ENCODE measurements around the gene PNPLA3. TPM values are rescaled to one million over a fixed set of nuclear protein-coding genes. Genes with fewer than 3 reads are reported as not detected.

Gene PNPLA3
- total RNA-seq, 1 donor from 2014 or later, result 5.9 TPM

DNA sequence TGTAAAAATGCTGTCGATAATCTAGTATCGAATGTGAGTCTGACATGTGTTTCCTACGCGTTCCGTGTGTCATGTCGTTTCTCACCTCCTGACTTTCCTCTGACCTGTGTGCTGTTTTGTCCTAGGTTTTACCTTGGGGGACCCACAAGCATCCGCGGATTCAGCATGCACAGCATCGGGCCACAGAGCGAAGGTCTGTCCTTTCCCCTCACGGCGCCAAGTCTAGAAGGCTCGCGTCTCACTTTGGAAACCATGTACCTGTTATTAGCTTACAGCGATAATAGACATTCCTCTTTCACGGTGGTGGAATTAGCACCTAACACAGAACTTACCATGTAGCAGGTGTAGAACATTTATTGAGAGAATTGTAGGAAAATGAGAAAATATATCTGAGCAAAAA is 60.2 kb downstream of the PNPLA3 start:
- no peaks in the 10 kb centered on the region for H3K27me3 Mint-ChIP-seq
- DNase-seq (ENCODE audit: extremely low spot score, unreplicated experiment), result no peak
- H3K36me3 Mint-ChIP-seq, result peaks cover 25% of the 10 kb centered on the region
- H3K27ac Mint-ChIP-seq, result no peak overlapping the region
- H3K9me3 Mint-ChIP-seq, result no peaks in the 10 kb centered on the region
- TF ChIP-seq, protein P1, sequence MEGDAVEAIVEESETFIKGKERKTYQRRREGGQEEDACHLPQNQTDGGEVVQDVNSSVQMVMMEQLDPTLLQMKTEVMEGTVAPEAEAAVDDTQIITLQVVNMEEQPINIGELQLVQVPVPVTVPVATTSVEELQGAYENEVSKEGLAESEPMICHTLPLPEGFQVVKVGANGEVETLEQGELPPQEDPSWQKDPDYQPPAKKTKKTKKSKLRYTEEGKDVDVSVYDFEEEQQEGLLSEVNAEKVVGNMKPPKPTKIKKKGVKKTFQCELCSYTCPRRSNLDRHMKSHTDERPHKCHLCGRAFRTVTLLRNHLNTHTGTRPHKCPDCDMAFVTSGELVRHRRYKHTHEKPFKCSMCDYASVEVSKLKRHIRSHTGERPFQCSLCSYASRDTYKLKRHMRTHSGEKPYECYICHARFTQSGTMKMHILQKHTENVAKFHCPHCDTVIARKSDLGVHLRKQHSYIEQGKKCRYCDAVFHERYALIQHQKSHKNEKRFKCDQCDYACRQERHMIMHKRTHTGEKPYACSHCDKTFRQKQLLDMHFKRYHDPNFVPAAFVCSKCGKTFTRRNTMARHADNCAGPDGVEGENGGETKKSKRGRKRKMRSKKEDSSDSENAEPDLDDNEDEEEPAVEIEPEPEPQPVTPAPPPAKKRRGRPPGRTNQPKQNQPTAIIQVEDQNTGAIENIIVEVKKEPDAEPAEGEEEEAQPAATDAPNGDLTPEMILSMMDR (conservative IDR thresholded peaks at IDR 0.05), result no peak
- H3K4me3 Mint-ChIP-seq, result no peak overlapping the region
- H3K4me1 Mint-ChIP-seq (ENCODE audit: unreplicated experiment), result peaks cover 4% of the 10 kb centered on the region

DNA sequence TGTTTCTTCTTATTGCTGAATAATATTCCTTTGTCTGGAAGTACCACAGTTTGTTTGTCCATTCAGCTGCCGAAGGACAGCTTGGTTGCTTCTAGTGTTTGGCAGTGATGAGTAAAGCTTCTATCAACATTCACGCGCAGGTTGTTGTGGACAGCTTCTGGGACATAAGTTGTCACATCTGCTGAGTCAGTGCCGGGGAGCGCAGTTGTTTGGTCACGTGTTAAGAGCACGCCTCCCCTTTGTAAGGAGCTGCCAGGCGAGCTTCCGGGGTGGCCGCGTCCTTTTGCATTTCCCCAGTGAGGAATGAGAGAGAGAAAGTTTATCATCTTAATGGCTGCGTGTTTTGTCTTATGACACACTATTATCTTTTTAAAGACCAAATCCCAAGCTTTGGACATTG is 61.9 kb downstream of the PNPLA3 start:
- DNase-seq (ENCODE audit: extremely low spot score, unreplicated experiment), result no peak
- Mint-ChIP-seq H3K9me3 (no peaks in the 10 kb centered on the region), H3K27me3 (no peaks in the 10 kb centered on the region), H3K4me1 (ENCODE audit: unreplicated experiment) (peaks cover 4% of the 10 kb centered on the region), H3K36me3 (peaks cover 11% of the 10 kb centered on the region), H3K4me3 (no peak overlapping the region), H3K27ac (no peak overlapping the region)
- TF ChIP-seq, protein P1 (conservative IDR thresholded peaks at IDR 0.05), result no peak

DNA sequence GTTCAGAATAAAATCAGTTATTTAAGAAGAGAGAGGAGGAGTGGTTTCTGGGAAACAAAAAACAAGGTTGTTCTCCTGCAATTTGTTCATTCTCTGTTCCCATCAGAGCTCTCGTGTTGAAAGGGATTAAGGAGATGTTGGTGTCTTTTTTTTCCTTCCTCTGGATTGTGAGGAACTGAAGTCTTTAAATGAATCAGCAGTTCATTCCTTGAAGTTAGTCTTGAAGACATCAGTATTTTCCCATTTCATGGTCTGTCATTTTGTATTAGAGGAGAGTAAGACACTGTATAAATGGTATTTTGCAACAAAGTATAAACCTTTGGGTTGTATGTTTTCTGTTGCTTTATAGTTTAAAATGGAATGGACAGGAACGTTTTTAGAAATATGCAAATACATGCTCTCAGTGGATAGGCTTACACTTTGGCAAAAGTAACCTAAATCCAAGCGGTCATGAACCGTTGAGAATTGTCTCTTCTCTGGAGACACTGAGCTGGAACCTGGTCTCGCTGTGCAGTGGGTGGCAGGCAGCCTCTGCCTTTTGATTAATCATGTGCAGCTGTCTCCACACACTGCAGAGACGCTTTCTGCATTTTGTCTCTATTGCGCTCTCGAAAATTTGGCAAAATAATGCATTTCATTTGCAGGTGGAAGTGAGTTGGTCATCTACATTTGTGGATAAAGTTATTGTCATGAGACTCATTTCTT is 64.7 kb downstream of the PNPLA3 start:
- H3K4me3 Mint-ChIP-seq, result no peak overlapping the region
- H3K4me1 Mint-ChIP-seq (ENCODE audit: unreplicated experiment), result peaks cover 6% of the 10 kb centered on the region
- H3K36me3 Mint-ChIP-seq, result peaks cover 13% of the 10 kb centered on the region
- H3K27ac Mint-ChIP-seq, result no peak overlapping the region
- no peaks in the 10 kb centered on the region for H3K9me3 Mint-ChIP-seq
- no peaks in the 10 kb centered on the region for H3K27me3 Mint-ChIP-seq
- no peak for DNase-seq (ENCODE audit: extremely low spot score, unreplicated experiment)
- TF ChIP-seq, protein P1 (conservative IDR thresholded peaks at IDR 0.05), result no peak

DNA sequence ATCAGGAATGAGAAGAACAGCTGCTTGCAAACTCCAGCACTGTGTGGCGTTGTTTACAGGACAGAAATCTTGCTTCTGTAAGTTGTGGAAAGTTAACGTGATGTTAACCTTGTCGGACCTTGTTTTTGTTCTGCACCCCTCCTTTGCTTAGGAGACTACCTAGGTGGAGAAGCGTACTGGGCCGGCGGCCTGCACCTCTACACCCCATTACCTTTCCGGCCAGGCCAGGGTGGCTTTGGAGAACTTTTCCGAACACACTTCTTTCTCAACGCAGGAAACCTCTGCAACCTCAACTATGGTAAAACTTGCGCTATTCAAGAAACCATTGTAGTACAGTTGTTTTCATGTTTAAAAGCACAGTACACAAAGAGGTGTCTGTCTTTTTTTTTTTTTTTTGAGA is 65.4 kb downstream of the PNPLA3 start:
- Mint-ChIP-seq H3K4me1 (ENCODE audit: unreplicated experiment) (peaks cover 9% of the 10 kb centered on the region), H3K36me3 (peaks cover 14% of the 10 kb centered on the region)
- no peak for DNase-seq (ENCODE audit: extremely low spot score, unreplicated experiment)

DNA sequence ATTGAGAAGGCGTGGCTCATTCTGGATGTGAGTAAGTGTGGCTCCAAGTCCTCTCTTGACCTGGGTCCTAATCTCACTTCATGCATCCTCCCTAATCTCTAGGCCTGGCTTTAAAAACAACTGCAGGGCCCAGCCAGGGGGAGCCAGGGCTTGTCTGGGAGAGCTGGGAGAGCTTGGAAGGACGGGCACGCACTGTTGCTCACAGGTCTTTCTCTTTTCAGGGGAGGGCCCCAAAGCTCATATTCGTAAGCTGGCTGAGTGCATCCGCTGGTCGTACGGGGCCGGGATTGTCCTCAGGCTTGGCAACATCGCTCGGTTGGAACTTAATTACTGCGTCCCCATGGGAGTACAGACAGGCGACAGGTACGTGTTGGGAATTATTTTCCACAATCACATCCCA is 66.4 kb downstream of the PNPLA3 start:
- H3K4me1 Mint-ChIP-seq (ENCODE audit: unreplicated experiment), result peaks cover 9% of the 10 kb centered on the region
- H3K27me3 Mint-ChIP-seq, result no peaks in the 10 kb centered on the region
- peaks cover 21% of the 10 kb centered on the region for H3K36me3 Mint-ChIP-seq
- TF ChIP-seq, protein P1 (conservative IDR thresholded peaks at IDR 0.05), result no peak
- no peak for DNase-seq (ENCODE audit: extremely low spot score, unreplicated experiment)
- H3K9me3 Mint-ChIP-seq, result no peaks in the 10 kb centered on the region
- no peak overlapping the region for H3K4me3 Mint-ChIP-seq
- no peak overlapping the region for H3K27ac Mint-ChIP-seq

More for the DNA sequence above, 65.4 kb downstream of the PNPLA3 start:
- H3K27ac Mint-ChIP-seq, result no peak overlapping the region
- no peaks in the 10 kb centered on the region for H3K9me3 Mint-ChIP-seq
- no peaks in the 10 kb centered on the region for H3K27me3 Mint-ChIP-seq
- TF ChIP-seq, protein P1 (conservative IDR thresholded peaks at IDR 0.05), result no peak
- H3K4me3 Mint-ChIP-seq, result no peak overlapping the region
